NT2/D1 (cell line): ENCODE results near the gene PITPNM3.

Experiments
- SUZ12 ChIP-seq: IDR thresholded peaks from 2 replicates; pipeline ENCODE4 v1.6.1; 2011; ENCODE audit not compliant: insufficient read length, insufficient read depth; ENCODE audit errors: extremely low read depth
- YY1 ChIP-seq: IDR thresholded peaks from 2 replicates; pipeline ENCODE4 v1.6.1; 2011; ENCODE audit not compliant: insufficient read length, insufficient read depth
- ZNF274 ChIP-seq: IDR thresholded peaks from 2 replicates; pipeline ENCODE4 v1.6.1; 2011; ENCODE audit warnings: mild to moderate bottlenecking, low read depth, low read length

DNA sequence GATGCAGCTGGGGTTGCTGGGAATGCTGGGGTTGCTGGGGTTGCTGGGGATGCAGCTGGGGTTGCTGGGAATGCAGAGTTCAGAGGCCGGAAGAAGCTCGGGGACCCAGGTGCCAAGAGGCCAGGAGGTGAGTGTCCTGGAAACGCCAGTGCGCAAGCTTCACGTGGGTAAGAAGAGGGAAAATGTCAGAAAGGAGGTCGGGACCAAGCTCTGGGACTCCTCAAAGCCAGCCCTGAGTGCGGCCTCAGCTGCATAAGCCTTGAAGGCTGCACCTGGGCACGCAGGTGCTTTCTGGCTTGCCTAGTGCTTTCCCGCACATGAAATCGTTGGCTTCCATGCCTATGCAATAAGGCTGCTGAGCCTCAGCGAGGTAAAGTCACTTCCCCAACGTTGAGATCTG lies 48.3 kb downstream of the PITPNM3 start:
- TF ChIP-seq ZNF274 (no peak), YY1 (no peak), SUZ12 (no peak)
